H1 (cell line): ENCODE measurements around the gene ARMC7. TPM values are rescaled to one million over a fixed set of nuclear protein-coding genes. Genes with fewer than 3 reads are reported as not detected.
A peak's percentile ranks its signal among the peaks of the same experiment; 100 is the strongest.

Experiments
- CTCF ChIA-PET: fragments of 300-600 bp; sonication (Branson Sonifier 250); formaldehyde crosslinking; loops from one replicate; lab custom pipeline; 2021; ENCODE audit not compliant: partially characterized antibody; lab: Charles Lee
- POLR2A ChIA-PET: fragments of 300-600 bp; sonication (Branson Sonifier 250); formaldehyde crosslinking; loops from one replicate; lab custom pipeline; 2021; ENCODE audit warnings: inconsistent platforms; ENCODE audit not compliant: partially characterized antibody; lab: Charles Lee
- DNase-seq, 2 experiments: peaks; one replicate each; pipeline versions ENCODE4 v3.0.0 to v3.0.0-alpha.2; 2010 to 2022; ENCODE audit warnings: low spot score in 2 of 2, low read depth in 1 of 2, mixed read lengths in 1 of 2
- FAIRE-seq: peaks from 2 replicates; lab custom pipeline; 2011; peaks lifted over from hg19 to GRCh38; lab: Jason Lieb, UNC
- H2AFZ ChIP-seq: 2 replicates; pipeline ENCODE4 v1.8.1; 2012; ENCODE audit warnings: low read length, inconsistent platforms
- H2AK5ac ChIP-seq: 2 replicates; pipeline ENCODE4 v1.6.1; 2013; ENCODE audit warnings: low read depth, low read length
- H2BK120ac ChIP-seq: replicated peaks from 2 replicates; pipeline ENCODE3; 2013; ENCODE audit warnings: low read depth, low read length, inconsistent platforms
- H2BK12ac ChIP-seq: 2 replicates; pipeline ENCODE4 v1.6.1; 2013; ENCODE audit warnings: low read depth, low read length
- H2BK15ac ChIP-seq: 2 replicates; pipeline ENCODE4 v1.6.1; 2013; ENCODE audit warnings: low read length
- H2BK20ac ChIP-seq: 2 replicates; pipeline ENCODE4 v1.6.1; 2013; ENCODE audit warnings: low read length
- H2BK5ac ChIP-seq: 2 replicates; pipeline ENCODE4 v1.6.1; 2013; ENCODE audit warnings: low read depth, low read length
- H3K14ac ChIP-seq: 2 replicates; pipeline ENCODE4 v1.6.1; 2013; ENCODE audit warnings: inconsistent platforms; ENCODE audit not compliant: insufficient read length
- H3K18ac ChIP-seq: 2 replicates; pipeline ENCODE4 v1.6.1; 2013; ENCODE audit warnings: low read length; ENCODE audit errors: extremely low read depth
- H3K23ac ChIP-seq: 2 replicates; pipeline ENCODE4 v1.6.1; 2013; ENCODE audit warnings: inconsistent platforms; ENCODE audit not compliant: insufficient read length
- H3K23me2 ChIP-seq: 2 replicates; pipeline ENCODE4 v1.6.1; 2013; ENCODE audit warnings: low read depth, low read length
- H3K27ac ChIP-seq: 2 replicates; pipeline ENCODE4 v1.6.1; 2011; ENCODE audit warnings: low read depth, low read length, inconsistent platforms
- H3K27me3 ChIP-seq, 4 experiments: replicated peaks in 1 of 4; 1 replicate in 1 of 4; 2 replicates in 3 of 4; pipeline versions ENCODE4 v1.6.1 to v1.8.1; 2011 to 2013; ENCODE audit warnings: low read length in 3 of 4, mild to moderate bottlenecking in 3 of 4, inconsistent platforms in 2 of 4, mixed read lengths in 2 of 4, moderate library complexity in 1 of 4; ENCODE audit not compliant: control insufficient read depth in 3 of 4, insufficient read depth in 3 of 4; ENCODE audit errors: extremely low read depth in 1 of 4
- H3K36me3 ChIP-seq, 4 experiments: 2 replicates each; pipeline versions ENCODE4 v1.6.1 to v1.8.1; 2011 to 2013; ENCODE audit warnings: mild to moderate bottlenecking in 4 of 4, low read length in 3 of 4, moderate library complexity in 2 of 4, control low read depth in 1 of 4, inconsistent platforms in 1 of 4; ENCODE audit not compliant: insufficient read depth in 4 of 4, control insufficient read depth in 2 of 4
- H3K4ac ChIP-seq: replicated peaks from 2 replicates; pipeline ENCODE3; 2013; ENCODE audit warnings: low read length, low read depth, mixed read lengths, inconsistent platforms; ENCODE audit not compliant: insufficient read length
- H3K4me1 ChIP-seq, 4 experiments: replicated peaks in 1 of 4; 1 replicate in 1 of 4; 2 replicates in 3 of 4; pipeline versions ENCODE4 v1.6.1 to v1.8.1; 2011 to 2013; ENCODE audit warnings: low read length in 3 of 4, inconsistent platforms in 2 of 4, mixed read lengths in 1 of 4; ENCODE audit not compliant: insufficient read depth in 4 of 4, control insufficient read depth in 3 of 4
- H3K4me2 ChIP-seq, 2 experiments: 2 replicates each; pipeline versions ENCODE4 v1.6.1 to v1.8.1; 2011 to 2013; ENCODE audit warnings: low read depth in 2 of 2, low read length in 2 of 2, control low read depth in 1 of 2, inconsistent platforms in 1 of 2, mild to moderate bottlenecking in 1 of 2; ENCODE audit not compliant: insufficient read depth in 1 of 2
- H3K4me3 ChIP-seq, 4 experiments: fragments of 200-600, 300-600 bp in 1 of 4; sonication (generic), shearing (Covaris generic), sonication (Bioruptor Twin) in 1 of 4; 2 replicates each; pipeline versions ENCODE4 v1.5.1 to v1.8.1; 2011 to 2016; ENCODE audit warnings: low read length in 4 of 4, low read depth in 3 of 4, control low read depth in 2 of 4, inconsistent platforms in 2 of 4, mild to moderate bottlenecking in 2 of 4, mixed read lengths in 1 of 4, moderate library complexity in 1 of 4; ENCODE audit not compliant: insufficient read depth in 2 of 4; ENCODE audit errors: extremely low read depth in 1 of 4
- H3K56ac ChIP-seq: replicated peaks from 2 replicates; pipeline ENCODE3; 2013; ENCODE audit warnings: low read depth, mild to moderate bottlenecking, mixed read lengths, low read length, inconsistent platforms; ENCODE audit not compliant: insufficient read length
- H3K79me1 ChIP-seq: 2 replicates; pipeline ENCODE4 v1.6.1; 2013; ENCODE audit warnings: low read depth, low read length, control low read depth
- H3K79me2 ChIP-seq, 2 experiments: 2 replicates each; pipeline versions ENCODE4 v1.6.1 to v1.8.1; 2012 to 2013; ENCODE audit warnings: low read length in 2 of 2, mild to moderate bottlenecking in 2 of 2, inconsistent platforms in 1 of 2; ENCODE audit not compliant: insufficient read depth in 2 of 2, control insufficient read depth in 1 of 2
- H3K9ac ChIP-seq, 4 experiments: replicated peaks in 1 of 4; 1 replicate in 1 of 4; 2 replicates in 3 of 4; pipeline versions ENCODE4 v1.6.1 to v1.8.1; 2011 to 2013; ENCODE audit warnings: low read depth in 3 of 4, low read length in 3 of 4, control low read depth in 2 of 4, mild to moderate bottlenecking in 2 of 4, moderate library complexity in 2 of 4, inconsistent platforms in 1 of 4; ENCODE audit errors: extremely low read depth in 1 of 4
- H3K9me3 ChIP-seq, 2 experiments: 2 replicates each; pipeline versions ENCODE4 v1.6.1 to v1.8.1; 2012 to 2013; ENCODE audit warnings: mild to moderate bottlenecking in 2 of 2, moderate library complexity in 2 of 2, control low read depth in 1 of 2, inconsistent platforms in 1 of 2, low read depth in 1 of 2, low read length in 1 of 2, mixed read lengths in 1 of 2; ENCODE audit not compliant: insufficient read depth in 2 of 2
- H4K20me1 ChIP-seq, 2 experiments: replicated peaks in 1 of 2; 2 replicates each; pipeline versions ENCODE3 to v1.8.1; 2011 to 2013; ENCODE audit warnings: inconsistent platforms in 2 of 2, low read length in 2 of 2, mild to moderate bottlenecking in 1 of 2; ENCODE audit not compliant: insufficient read depth in 2 of 2, control insufficient read depth in 1 of 2
- H4K5ac ChIP-seq: 2 replicates; pipeline ENCODE4 v1.6.1; 2013; ENCODE audit warnings: low read length, low read depth, mixed read lengths, inconsistent platforms; ENCODE audit not compliant: insufficient read length
- H4K8ac ChIP-seq: 2 replicates; pipeline ENCODE4 v1.8.0; 2013; ENCODE audit warnings: mild to moderate bottlenecking, moderate library complexity, low read length, inconsistent platforms; ENCODE audit not compliant: insufficient read depth; ENCODE audit errors: extremely low read depth
- H4K91ac ChIP-seq: replicated peaks from 2 replicates; pipeline ENCODE3; 2013; ENCODE audit warnings: low read length, mixed read lengths, inconsistent platforms; ENCODE audit not compliant: insufficient read length
- CTBP2 ChIP-seq: IDR thresholded peaks from 2 replicates; pipeline ENCODE4 v1.7.0; 2011; ENCODE audit warnings: borderline replicate concordance, mild to moderate bottlenecking, moderate library complexity, mixed read lengths, low read length; ENCODE audit not compliant: insufficient read depth, insufficient read length
- NANOG ChIP-seq: IDR thresholded peaks from 2 replicates; pipeline ENCODE4 v1.6.1; 2011; ENCODE audit warnings: low read length, low read depth, mild to moderate bottlenecking, inconsistent platforms; ENCODE audit not compliant: insufficient read depth, poor library complexity, severe bottlenecking
- POLR2AphosphoS5 ChIP-seq: IDR thresholded peaks from 2 replicates; pipeline ENCODE4 v1.6.1; 2011; ENCODE audit warnings: low read depth, low read length
- WGBS, 2 experiments: shearing (Covaris generic) in 1 of 2; methylation state at CpG; one replicate each; pipeline versions ENCODE4 v1.1.6 to v1.1.7; 2013 to 2015; ENCODE audit warnings: low lambda C conversion rate in 2 of 2, mixed read lengths in 2 of 2, inconsistent platforms in 1 of 2, low coverage in 1 of 2, missing lambda C conversion rate in 1 of 2; ENCODE audit not compliant: insufficient replicate concordance in 2 of 2, insufficient coverage in 1 of 2, insufficient read length in 1 of 2; ENCODE audit errors: extremely low coverage in 1 of 2, missing lambda C conversion rate in 1 of 2; 5-methylcytosine and 5-hydroxymethylcytosine counted together
- polyA plus RNA-seq, 7 experiments: library from polyadenylated mRNA; depleted of rRNA in 3 of 7; stranded (reverse) in 5 of 7; unstranded in 2 of 7; fragments of >200 nt in 5 of 7; fragments of 200-250 nt in 2 of 7; gene quantifications; 1 replicate in 5 of 7; 2 replicates in 1 of 7; 4 replicates in 1 of 7; pipeline versions ENCODE4 v1.2.1 to v1.2.3, GENCODE V29; 2011 to 2013; ENCODE audit warnings: missing spikeins in 2 of 7, mixed read lengths in 2 of 7
- total RNA-seq: library from RNA; stranded (reverse); fragmentation: NEBNext Ultra II Directional; extraction: Animal tissue kit (Norgen Biotek cat#: 25700); gene quantifications from 2 replicates; pipeline ENCODE4 v1.2.1, GENCODE V29; 2021

Gene ARMC7
- total and polyA plus RNA-seq, 2 of the 8 experiments (the other 6 are each of a cell fraction or from before 2014, with no cell fraction given) = 9.8 to 13.6 TPM

GRCh38 chr17:75152523-75152921 lies 42.8 kb downstream of the ARMC7 start:
- Histone ChIP-seq H3K4me1 (peaks cover 3 to 12% (median 9%) of the 10 kb centered on the region in 4 experiments; a peak in 6 of 7 replicates), H2AK5ac (no peak overlapping the region), H4K5ac (no peak overlapping the region), H2AFZ (no peak overlapping the region), H4K20me1 (peaks cover 2 to 3% of the 10 kb centered on the region in 2 experiments), H3K4ac (no peak overlapping the region), H4K8ac (no peak overlapping the region), H3K56ac (no peak overlapping the region), H3K27ac (0 out of 2 replicates have a peak overlapping the region, but pooled peaks have one; percentile 26), H2BK5ac (no peak overlapping the region), H3K79me1 (peaks cover 5% of the 10 kb centered on the region; the same call in 1 of the 2 replicates), H3K4me2 (peak overlapping the region; percentile 72 to 99), H2BK20ac (no peak overlapping the region), H3K4me3 (peak overlapping the region; percentile 87 to 95 (median 94)), H3K18ac (no peak overlapping the region), H3K9me3 (no peaks in the 10 kb centered on the region), H3K14ac (peak overlapping the region; percentile 68), H3K9ac (peak overlapping the region; percentile 69 to 97 (median 78)), H3K36me3 (peaks cover 5 to 16% (median 12%) of the 10 kb centered on the region in 4 experiments), H3K79me2 (peaks cover 29 to 66% of the 10 kb centered on the region in 2 experiments), H3K27me3 (no peaks in the 10 kb centered on the region), H3K23ac (no peak overlapping the region), H3K23me2 (peaks cover 6% of the 10 kb centered on the region), H4K91ac (no peak overlapping the region), H2BK12ac (no peak overlapping the region), H2BK120ac (no peak overlapping the region), H2BK15ac (no peak overlapping the region)
- TF ChIP-seq NANOG (no peak), CTBP2 (no peak), POLR2AphosphoS5 (0 out of 2 replicates have a peak, but pooled peaks have one; percentile 5)
- CTCF ChIA-PET = no interaction called here
- POLR2A ChIA-PET = interaction anchor here (0.9 to 11.6 kb wide), 3 partner anchors 15 to 53 kb away, joined by 3 to 213 read pairs (median 29); partner anchors contain the start of gene NUP85
- DNase-seq = no peak
- FAIRE-seq = no peak
- WGBS, 2 experiments = 37% methylated on average over 6 of the region's 6 CpGs; no CpG with 5 or more reads in 1 of the 2 experiments
